ENCODE data around the gene LEFTY2.

The LEFTY2 gene

DNA sequence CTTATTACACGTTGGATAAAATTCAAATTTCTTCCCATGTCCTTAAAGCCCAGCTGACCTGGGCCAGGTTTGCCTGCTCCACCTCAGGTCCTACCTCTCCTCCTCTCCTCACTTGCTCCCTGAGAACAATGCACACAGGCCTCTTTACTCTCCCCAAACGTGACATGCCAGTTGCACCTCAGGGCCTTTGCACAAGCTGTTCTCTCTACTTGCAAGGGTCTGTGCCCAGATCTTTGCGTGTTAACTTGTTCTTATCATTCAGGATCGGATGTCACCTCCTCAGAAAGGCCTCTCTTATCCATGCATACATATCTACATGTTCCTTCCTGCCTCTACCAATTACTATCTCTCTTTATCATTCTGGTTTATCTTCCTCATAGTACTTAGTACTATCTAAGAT, 37.4 kb downstream of the LEFTY2 start:
- TF ChIP-seq CTCF (IDR thresholded peaks at IDR 0.05; ENCODE audit: low read length, missing control alignments) = no peak
- no peak for DNase-seq (ENCODE audit: low read depth)
- H3K4me3 ChIP-seq (replicated peaks; ENCODE audit: low read depth, low read length) = no peak overlapping the region

GRCh38 chr1:225899044-225899925, 41.7 kb downstream of the LEFTY2 start:
- no peak for DNase-seq (ENCODE audit: low read depth)
- TF ChIP-seq CTCF (IDR thresholded peaks at IDR 0.05; ENCODE audit: low read length, missing control alignments) = no peak
- no peak overlapping the region for H3K4me3 ChIP-seq (replicated peaks; ENCODE audit: low read depth, low read length)

DNA sequence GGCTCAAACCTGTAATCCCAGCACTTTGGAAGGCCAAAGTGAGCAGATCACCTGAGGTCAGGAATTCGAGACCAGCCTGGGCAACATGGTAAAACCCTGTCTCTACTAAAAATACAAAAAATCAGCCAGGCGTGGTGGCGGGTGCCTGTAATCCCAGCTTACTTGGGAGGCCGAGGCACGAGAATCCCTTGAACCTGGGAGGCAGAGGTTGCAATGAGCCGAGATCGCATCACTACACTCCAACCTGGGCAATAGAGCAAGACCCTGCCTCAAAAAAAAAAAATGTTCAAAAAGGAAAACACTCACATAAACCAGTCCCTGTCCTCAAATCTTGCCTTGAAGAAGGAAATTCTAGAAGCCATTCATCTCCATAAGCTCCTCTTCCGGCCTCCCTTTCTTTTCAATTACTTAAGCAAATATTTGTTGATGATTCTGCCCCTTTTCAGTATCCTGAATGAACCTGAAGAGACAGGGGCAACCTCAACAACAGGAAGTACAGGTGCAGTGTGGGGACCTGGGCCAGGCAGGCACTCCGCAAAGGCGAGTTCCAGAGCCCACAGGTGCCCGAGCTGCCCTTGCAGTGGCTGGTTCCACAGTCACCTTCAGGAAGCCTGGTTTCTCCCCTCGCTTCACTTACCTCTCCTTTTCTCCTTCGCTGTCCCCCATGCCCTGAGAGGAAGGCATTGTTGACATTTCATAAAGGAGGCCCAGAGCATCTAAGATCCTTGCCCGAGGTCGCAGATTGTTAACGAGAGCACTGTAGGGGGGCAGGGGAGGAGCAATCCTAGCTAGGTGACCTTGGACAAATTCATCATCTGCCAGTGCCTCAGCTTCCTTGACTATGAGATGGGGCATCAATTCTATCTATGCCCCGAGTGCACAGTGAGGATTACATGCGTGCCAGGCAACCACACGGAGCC, 43.2 kb downstream of the LEFTY2 start:
- DNase-seq (ENCODE audit: low read depth) = no peak
- no peak for TF ChIP-seq CTCF (IDR thresholded peaks at IDR 0.05; ENCODE audit: low read length, missing control alignments)
- H3K4me3 ChIP-seq (replicated peaks; ENCODE audit: low read depth, low read length) = no peak overlapping the region

- no peak overlapping the region for H3K4me3 ChIP-seq (replicated peaks; ENCODE audit: low read depth, low read length)
- TF ChIP-seq CTCF (IDR thresholded peaks at IDR 0.05; ENCODE audit: low read length, missing control alignments) = no peak
- no peak for DNase-seq (ENCODE audit: low read depth)
These were observed 44.0 kb downstream of the LEFTY2 start for GRCh38 chr1:225896937-225897549.

DNA sequence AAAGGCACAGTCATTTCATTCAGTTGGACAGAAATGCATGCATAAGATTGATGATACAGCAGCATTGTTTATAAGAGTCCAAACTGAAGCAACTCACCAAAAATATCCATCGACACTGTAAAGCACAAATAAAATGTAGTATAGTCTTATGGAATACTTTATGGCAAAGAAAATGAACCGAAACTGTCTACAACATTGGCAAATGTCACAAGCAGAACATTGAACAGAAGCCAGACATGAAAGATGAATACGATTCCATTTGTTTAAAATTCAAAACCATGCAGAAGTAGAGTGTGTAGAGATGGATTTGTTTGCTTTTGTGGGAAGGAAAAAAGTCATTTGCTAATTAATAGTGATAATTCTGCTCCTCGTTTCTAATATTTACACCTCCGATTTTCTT, 44.5 kb downstream of the LEFTY2 start:
- no peak overlapping the region for H3K4me3 ChIP-seq (replicated peaks; ENCODE audit: low read depth, low read length)
- TF ChIP-seq CTCF (IDR thresholded peaks at IDR 0.05; ENCODE audit: low read length, missing control alignments) = no peak
- no peak for DNase-seq (ENCODE audit: low read depth)

DNA sequence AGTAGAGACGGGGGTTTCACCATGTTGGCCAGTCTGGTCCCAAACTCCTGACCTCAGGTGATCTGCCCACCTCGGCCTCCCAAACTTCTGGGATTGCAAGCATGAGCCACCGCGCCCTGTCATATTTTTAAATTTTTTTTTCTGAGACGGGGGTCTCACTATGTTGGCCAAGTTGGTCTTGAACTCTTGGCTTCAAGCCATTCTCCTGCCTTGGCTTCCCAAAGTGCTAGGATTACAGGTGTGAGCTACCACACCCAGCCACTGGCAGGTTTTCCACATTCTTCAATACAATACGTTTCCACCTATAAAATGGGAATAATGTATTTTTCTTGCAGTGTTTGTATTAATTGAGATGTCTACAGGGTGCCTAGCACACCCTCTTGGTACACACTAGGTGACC, 48.7 kb downstream of the LEFTY2 start:
- TF ChIP-seq CTCF (IDR thresholded peaks at IDR 0.05; ENCODE audit: low read length, missing control alignments) = no peak
- no peak overlapping the region for H3K4me3 ChIP-seq (replicated peaks; ENCODE audit: low read depth, low read length)
- no peak for DNase-seq (ENCODE audit: low read depth)
